ENCODE results near the gene TRRAP.

Gene TRRAP

GRCh38 chr7:98970805-98971204, 92.5 kb downstream of the TRRAP start:
- Histone ChIP-seq H3K79me2 (ENCODE audit: low read length) (peaks cover 8% of the 10 kb centered on the region; the same call in 1 of the 2 replicates), H3K36me3 (replicated peaks; ENCODE audit: insufficient read depth, low read length) (no peaks in the 10 kb centered on the region), H3K4me3 (ENCODE audit: low read length) (no peak overlapping the region), H3K9ac (ENCODE audit: low read length) (no peak overlapping the region), H3K9me3 (replicated peaks; ENCODE audit: insufficient read depth, low read length) (no peaks in the 10 kb centered on the region), H2AFZ (ENCODE audit: low read length) (no peak overlapping the region), H4K20me1 (ENCODE audit: insufficient read depth, low read length) (no peaks in the 10 kb centered on the region; the same call in 1 of the 2 replicates), H3K9me2 (replicated peaks; ENCODE audit: insufficient read depth, low read length) (no peaks in the 10 kb centered on the region), H3K4me2 (ENCODE audit: low read depth, low read length) (no peak overlapping the region), H3K27ac (ENCODE audit: low read length) (no peak overlapping the region), H3F3A (ENCODE audit: insufficient read depth, low read length) (0 out of 2 replicates have a peak, but pooled peaks cover 2% of the 10 kb centered on the region), H3K4me1 (ENCODE audit: low read length) (no peaks in the 10 kb centered on the region), H3K27me3 (replicated peaks; ENCODE audit: insufficient read depth, low read length) (no peaks in the 10 kb centered on the region)
- DNase-seq = no peak
- TF ChIP-seq EZH2 (optimal IDR thresholded peaks at IDR 0.05; ENCODE audit: low read depth, low read length) = no peak
- no peak for TF ChIP-seq EZH2phosphoT487 (IDR thresholded peaks at IDR 0.05; ENCODE audit: low read length)
- no peak for TF ChIP-seq CTCF (IDR thresholded peaks at IDR 0.05; ENCODE audit: low read length)

GRCh38 chr7:98974205-98974604, 95.9 kb downstream of the TRRAP start:
- H3K9me2 ChIP-seq (replicated peaks; ENCODE audit: insufficient read depth, low read length) = no peaks in the 10 kb centered on the region
- no peaks in the 10 kb centered on the region; the same call in 1 of the 2 replicates for H4K20me1 ChIP-seq (ENCODE audit: insufficient read depth, low read length)
- no peak for DNase-seq
- no peaks in the 10 kb centered on the region for H3K27me3 ChIP-seq (replicated peaks; ENCODE audit: insufficient read depth, low read length)
- no peak overlapping the region for H2AFZ ChIP-seq (ENCODE audit: low read length)
- no peak overlapping the region for H3K27ac ChIP-seq (ENCODE audit: low read length)
- H3K4me3 ChIP-seq (ENCODE audit: low read length) = no peak overlapping the region
- H3K36me3 ChIP-seq (replicated peaks; ENCODE audit: insufficient read depth, low read length) = peaks cover 3% of the 10 kb centered on the region; the same call in 1 of the 2 replicates
- H3K4me1 ChIP-seq (ENCODE audit: low read length) = no peaks in the 10 kb centered on the region
- H3K9me3 ChIP-seq (replicated peaks; ENCODE audit: insufficient read depth, low read length) = no peaks in the 10 kb centered on the region
- no peak overlapping the region for H3K9ac ChIP-seq (ENCODE audit: low read length)
- H3K4me2 ChIP-seq (ENCODE audit: low read depth, low read length) = no peak overlapping the region
- H3F3A ChIP-seq (ENCODE audit: insufficient read depth, low read length) = 0 out of 2 replicates have a peak, but pooled peaks cover 2% of the 10 kb centered on the region
- peaks cover 8% of the 10 kb centered on the region; the same call in 1 of the 2 replicates for H3K79me2 ChIP-seq (ENCODE audit: low read length)
- TF ChIP-seq EZH2phosphoT487 (IDR thresholded peaks at IDR 0.05; ENCODE audit: low read length) = no peak
- TF ChIP-seq CTCF (IDR thresholded peaks at IDR 0.05; ENCODE audit: low read length) = no peak
- no peak for TF ChIP-seq EZH2 (optimal IDR thresholded peaks at IDR 0.05; ENCODE audit: low read depth, low read length)

GRCh38 chr7:98974906-98975816, 96.8 kb downstream of the TRRAP start:
- Histone ChIP-seq H3K27ac (ENCODE audit: low read length) (no peak overlapping the region), H3K4me1 (ENCODE audit: low read length) (no peaks in the 10 kb centered on the region), H3K9me2 (replicated peaks; ENCODE audit: insufficient read depth, low read length) (no peaks in the 10 kb centered on the region), H3K9ac (ENCODE audit: low read length) (no peak overlapping the region), H3K4me3 (ENCODE audit: low read length) (no peak overlapping the region), H3K27me3 (replicated peaks; ENCODE audit: insufficient read depth, low read length) (no peaks in the 10 kb centered on the region), H3K79me2 (ENCODE audit: low read length) (peaks cover 8% of the 10 kb centered on the region; the same call in 1 of the 2 replicates), H2AFZ (ENCODE audit: low read length) (no peak overlapping the region), H3F3A (ENCODE audit: insufficient read depth, low read length) (0 out of 2 replicates have a peak, but pooled peaks cover 2% of the 10 kb centered on the region), H4K20me1 (ENCODE audit: insufficient read depth, low read length) (no peaks in the 10 kb centered on the region; the same call in 1 of the 2 replicates), H3K9me3 (replicated peaks; ENCODE audit: insufficient read depth, low read length) (no peaks in the 10 kb centered on the region), H3K36me3 (replicated peaks; ENCODE audit: insufficient read depth, low read length) (peaks cover 3% of the 10 kb centered on the region; the same call in 1 of the 2 replicates), H3K4me2 (ENCODE audit: low read depth, low read length) (no peak overlapping the region)
- no peak for DNase-seq
- TF ChIP-seq EZH2 (optimal IDR thresholded peaks at IDR 0.05; ENCODE audit: low read depth, low read length) (no peak), EZH2phosphoT487 (IDR thresholded peaks at IDR 0.05; ENCODE audit: low read length) (no peak), CTCF (IDR thresholded peaks at IDR 0.05; ENCODE audit: low read length) (no peak)

Data from MM.1S (cell line).